22Rv1 (cell line): ENCODE measurements around the gene MEF2D.

Experiments used
- H3K27ac ChIP-seq: fragments of 450-650 bp; 2 replicates; pipeline ENCODE4 v1.5.1; 2017
- ZFX ChIP-seq: fragments of 450-650 bp; IDR thresholded peaks from 2 replicates; pipeline ENCODE4 v1.6.1; 2017; ENCODE audit warnings: antibody characterized with exemption, borderline replicate concordance
- TF ChIP-seq, protein P1 (sequence below): fragments of 450-650 bp; IDR thresholded peaks from 2 replicates; pipeline ENCODE4 v1.5.1; 2017; ENCODE audit warnings: mild to moderate bottlenecking

The MEF2D gene

DNA sequence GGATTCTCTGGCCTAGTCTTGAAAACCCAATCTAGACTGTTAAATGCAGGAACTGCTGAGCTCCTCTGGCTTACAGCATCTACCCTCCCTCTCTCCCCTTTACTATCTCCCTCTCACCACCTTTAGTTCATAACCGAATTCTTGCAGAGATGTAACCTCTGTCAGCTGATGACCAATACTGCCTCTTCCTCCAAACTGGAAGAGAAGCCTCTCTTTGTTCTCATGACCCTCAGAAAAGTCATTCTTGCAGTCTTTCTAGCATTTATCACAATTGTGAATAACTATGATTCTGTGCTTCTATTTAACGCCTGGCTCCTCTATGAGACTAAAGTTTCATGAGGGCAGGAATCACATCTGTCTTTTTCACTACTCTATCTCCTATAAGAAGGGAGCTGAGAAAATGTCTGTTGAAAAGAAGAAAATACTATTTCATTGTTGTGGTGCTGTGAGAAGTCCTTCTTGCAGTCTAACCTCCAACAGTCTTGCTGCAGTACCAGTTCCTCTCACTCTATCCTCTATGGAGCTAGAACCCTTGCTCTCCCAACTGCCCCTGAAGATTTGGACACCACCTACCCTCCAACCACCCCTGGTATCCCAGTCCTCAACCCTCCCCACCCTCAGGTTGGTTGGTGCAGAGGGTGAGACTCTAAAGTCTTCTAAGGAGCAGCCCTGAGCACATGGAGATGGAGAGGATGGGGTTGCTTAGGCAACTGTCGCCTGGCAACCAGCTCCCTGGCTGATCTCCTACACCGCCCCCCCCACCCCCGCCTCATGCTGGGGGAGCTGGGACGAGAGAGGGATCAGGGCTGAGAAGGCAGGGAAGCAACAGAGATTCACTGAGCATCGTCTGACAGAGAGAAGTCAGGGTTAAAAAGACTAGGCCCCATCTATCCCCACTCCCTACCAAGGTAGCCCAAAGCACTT is 13.9 kb downstream of the MEF2D start:
- H3K27ac ChIP-seq = no peak overlapping the region
- TF ChIP-seq, protein P1, sequence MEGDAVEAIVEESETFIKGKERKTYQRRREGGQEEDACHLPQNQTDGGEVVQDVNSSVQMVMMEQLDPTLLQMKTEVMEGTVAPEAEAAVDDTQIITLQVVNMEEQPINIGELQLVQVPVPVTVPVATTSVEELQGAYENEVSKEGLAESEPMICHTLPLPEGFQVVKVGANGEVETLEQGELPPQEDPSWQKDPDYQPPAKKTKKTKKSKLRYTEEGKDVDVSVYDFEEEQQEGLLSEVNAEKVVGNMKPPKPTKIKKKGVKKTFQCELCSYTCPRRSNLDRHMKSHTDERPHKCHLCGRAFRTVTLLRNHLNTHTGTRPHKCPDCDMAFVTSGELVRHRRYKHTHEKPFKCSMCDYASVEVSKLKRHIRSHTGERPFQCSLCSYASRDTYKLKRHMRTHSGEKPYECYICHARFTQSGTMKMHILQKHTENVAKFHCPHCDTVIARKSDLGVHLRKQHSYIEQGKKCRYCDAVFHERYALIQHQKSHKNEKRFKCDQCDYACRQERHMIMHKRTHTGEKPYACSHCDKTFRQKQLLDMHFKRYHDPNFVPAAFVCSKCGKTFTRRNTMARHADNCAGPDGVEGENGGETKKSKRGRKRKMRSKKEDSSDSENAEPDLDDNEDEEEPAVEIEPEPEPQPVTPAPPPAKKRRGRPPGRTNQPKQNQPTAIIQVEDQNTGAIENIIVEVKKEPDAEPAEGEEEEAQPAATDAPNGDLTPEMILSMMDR = no peak
- no peak for TF ChIP-seq ZFX

- TF ChIP-seq, protein P1 = no peak
- TF ChIP-seq ZFX = no peak
- no peak overlapping the region for H3K27ac ChIP-seq
Observed at GRCh38 chr1:156485984-156486383, 14.6 kb downstream of the MEF2D start.

DNA sequence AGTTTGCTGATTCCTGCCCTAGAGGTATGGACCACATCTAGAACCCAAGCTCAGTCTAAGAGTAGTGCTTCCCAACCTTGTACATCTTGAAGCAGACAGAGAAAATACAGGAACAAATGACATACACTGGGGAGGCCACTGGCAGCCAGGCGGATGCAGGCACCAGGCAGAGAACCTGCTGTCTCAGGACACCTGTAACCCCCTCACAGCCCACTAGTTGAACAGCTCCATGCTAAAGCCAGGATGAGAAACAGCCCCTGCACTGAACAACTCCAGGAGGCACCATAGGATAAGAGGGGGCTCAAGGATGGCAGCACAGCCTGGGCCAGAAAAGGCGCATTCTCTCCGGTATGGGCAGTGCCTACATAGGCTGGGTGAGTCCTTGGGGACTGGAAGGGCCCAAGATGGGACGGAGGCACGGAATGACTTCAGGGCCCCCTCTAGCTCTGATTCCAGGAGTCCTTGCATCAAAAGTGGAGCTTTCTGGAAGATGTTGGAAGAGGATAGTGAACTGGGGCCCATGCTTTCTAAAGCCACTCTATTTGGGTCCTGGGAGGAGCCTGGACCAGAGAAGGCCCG is 16.0 kb downstream of the MEF2D start:
- TF ChIP-seq ZFX = no peak
- TF ChIP-seq, protein P1 = no peak

DNA sequence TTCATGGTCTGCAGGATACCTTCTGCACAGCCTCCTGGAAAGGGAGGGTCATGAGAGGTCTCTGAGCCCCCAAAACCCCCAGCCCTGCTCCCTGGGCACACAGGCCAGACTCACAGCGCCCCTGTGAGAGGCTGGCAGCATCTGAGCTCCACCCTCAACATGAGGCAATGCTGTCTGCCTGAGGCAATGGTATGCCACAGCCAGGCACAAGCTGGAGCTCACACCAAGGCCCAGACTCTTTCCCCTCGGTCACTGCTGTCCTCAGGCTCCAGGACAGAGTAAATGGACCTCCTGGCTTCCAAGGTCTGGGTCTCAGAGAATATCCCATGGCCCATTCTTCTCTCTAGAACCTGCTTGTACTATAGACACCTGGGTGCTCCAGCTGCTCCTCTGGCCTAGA is 17.2 kb downstream of the MEF2D start:
- TF ChIP-seq, protein P1 = no peak
- TF ChIP-seq ZFX = no peak
- H3K27ac ChIP-seq = peak overlapping the region; percentile 30

More for the DNA sequence above, 16.0 kb downstream of the MEF2D start:
- H3K27ac ChIP-seq = peak overlapping the region; percentile 30

DNA sequence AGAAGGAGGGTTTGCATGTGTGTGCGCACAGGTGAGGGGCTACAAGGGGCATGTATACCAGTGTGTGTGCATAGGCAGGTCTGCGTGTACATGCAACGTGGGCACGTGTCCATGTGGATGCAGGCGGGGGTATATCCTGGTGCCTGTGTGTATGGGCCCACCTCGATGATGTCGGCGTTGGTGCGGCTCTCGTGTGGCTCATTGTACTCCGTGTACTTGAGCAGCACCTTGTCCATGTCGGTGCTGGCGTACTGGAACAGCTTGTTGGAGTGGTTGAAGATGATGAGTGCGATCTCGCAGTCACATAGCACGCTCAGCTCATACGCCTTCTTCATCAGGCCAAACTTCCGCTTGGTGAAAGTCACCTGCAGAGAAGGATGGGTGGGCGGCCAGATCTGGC is 18.3 kb downstream of the MEF2D start:
- no peak overlapping the region for H3K27ac ChIP-seq
- TF ChIP-seq ZFX = no peak
- TF ChIP-seq, protein P1 = no peak

DNA sequence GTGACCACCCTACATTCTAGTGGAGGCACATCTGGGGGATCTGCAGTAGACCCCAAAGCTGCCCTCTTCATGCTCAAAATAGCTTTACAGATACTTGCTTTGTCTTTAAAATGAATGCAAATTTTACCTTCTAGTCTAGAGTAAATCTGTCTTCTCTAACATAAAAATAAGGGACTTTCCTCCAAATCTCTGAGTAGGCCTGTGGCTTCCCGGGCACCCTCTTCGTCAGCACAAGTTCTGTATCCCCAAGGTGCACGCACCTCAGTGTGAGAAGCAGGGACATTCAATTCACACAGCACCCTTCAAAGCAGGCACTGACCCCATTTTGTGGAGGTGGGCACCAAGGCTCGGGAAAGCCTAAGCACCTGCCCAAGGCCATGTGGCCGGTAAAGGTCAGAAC is 19.0 kb downstream of the MEF2D start:
- no peak overlapping the region for H3K27ac ChIP-seq
- TF ChIP-seq, protein P1 = no peak
- TF ChIP-seq ZFX = no peak

- H3K27ac ChIP-seq = no peak overlapping the region
- no peak for TF ChIP-seq ZFX
- TF ChIP-seq, protein P1 = peak; percentile 74
Observed at GRCh38 chr1:156480411-156481192, 20.0 kb downstream of the MEF2D start.
